RCC 7860 (cell line): ENCODE results near the gene RAPGEF6.
A peak's percentile ranks its signal among the peaks of the same experiment; 100 is the strongest.

Experiments
- DNase-seq: peaks from one replicate; pipeline ENCODE4 v3.0.0-alpha.2; 2015; ENCODE audit warnings: low spot score
- FAIRE-seq: peaks from 2 replicates; lab custom pipeline; 2012; peaks lifted over from hg19 to GRCh38; lab: Jason Lieb, UNC

The RAPGEF6 gene

GRCh38 chr5:131563434-131564228 lies 71.4 kb downstream of the RAPGEF6 start:
- DNase-seq (no peak), FAIRE-seq (no peak)

- FAIRE-seq (no peak), DNase-seq (no peak)
Measured at GRCh38 chr5:131550606-131551005, 84.4 kb downstream of the RAPGEF6 start.

GRCh38 chr5:131548176-131548575 lies 86.9 kb downstream of the RAPGEF6 start:
- FAIRE-seq: no peak
- no peak for DNase-seq

- FAIRE-seq (peak; percentile 52), DNase-seq (peak; percentile 42)
Measured at GRCh38 chr5:131545845-131546244, 89.2 kb downstream of the RAPGEF6 start.

GRCh38 chr5:131542723-131543122 lies 92.3 kb downstream of the RAPGEF6 start:
- no peak for FAIRE-seq
- DNase-seq: no peak

- DNase-seq: no peak
Measured at GRCh38 chr5:131541762-131542161, 93.3 kb downstream of the RAPGEF6 start.

GRCh38 chr5:131541071-131541470 lies 94.0 kb downstream of the RAPGEF6 start:
- FAIRE-seq (peak; percentile 93), DNase-seq (peak; percentile 75)

More at GRCh38 chr5:131541762-131542161, 93.3 kb downstream of the RAPGEF6 start:
- no peak for FAIRE-seq

GRCh38 chr5:131539251-131539650 lies 95.8 kb downstream of the RAPGEF6 start:
- FAIRE-seq (no peak), DNase-seq (no peak)

- FAIRE-seq (peak; percentile 90), DNase-seq (peak; percentile 78)
Measured at GRCh38 chr5:131538177-131538593, 96.8 kb downstream of the RAPGEF6 start.

GRCh38 chr5:131536850-131537448 lies 98.1 kb downstream of the RAPGEF6 start:
- FAIRE-seq: no peak
- DNase-seq: no peak

- FAIRE-seq: no peak
- DNase-seq: no peak
Measured at GRCh38 chr5:131536211-131536826, 98.7 kb downstream of the RAPGEF6 start.

GRCh38 chr5:131534974-131535373 lies 100.1 kb downstream of the RAPGEF6 start:
- FAIRE-seq (no peak), DNase-seq (no peak)

GRCh38 chr5:131533836-131534235 lies 101.2 kb downstream of the RAPGEF6 start:
- no peak for FAIRE-seq
- no peak for DNase-seq

- FAIRE-seq: no peak
- DNase-seq: no peak
Measured at GRCh38 chr5:131532031-131532640, 102.9 kb downstream of the RAPGEF6 start.

GRCh38 chr5:131530706-131531331 lies 104.2 kb downstream of the RAPGEF6 start:
- DNase-seq (no peak), FAIRE-seq (no peak)

- DNase-seq (no peak), FAIRE-seq (no peak)
Measured at GRCh38 chr5:131528682-131529081, 106.3 kb downstream of the RAPGEF6 start.

GRCh38 chr5:131525805-131526204 lies 109.2 kb downstream of the RAPGEF6 start:
- DNase-seq (no peak), FAIRE-seq (no peak)

GRCh38 chr5:131524431-131524830 lies 110.6 kb downstream of the RAPGEF6 start:
- no peak for FAIRE-seq
- no peak for DNase-seq

- no peak for FAIRE-seq
- no peak for DNase-seq
Measured at GRCh38 chr5:131523500-131524185, 111.4 kb downstream of the RAPGEF6 start.

GRCh38 chr5:131521252-131521651 lies 113.8 kb downstream of the RAPGEF6 start:
- peak; percentile 74 for FAIRE-seq

More at GRCh38 chr5:131521252-131521651, 113.8 kb downstream of the RAPGEF6 start:
- peak; percentile 43 for DNase-seq
